ENCODE results near the gene USP3. TPM values are rescaled to one million over a fixed set of nuclear protein-coding genes. Genes with fewer than 3 reads are reported as not detected.

USP3 gene
- total RNA-seq, 1 donor from 2014 or later, result 64.2 TPM

DNA sequence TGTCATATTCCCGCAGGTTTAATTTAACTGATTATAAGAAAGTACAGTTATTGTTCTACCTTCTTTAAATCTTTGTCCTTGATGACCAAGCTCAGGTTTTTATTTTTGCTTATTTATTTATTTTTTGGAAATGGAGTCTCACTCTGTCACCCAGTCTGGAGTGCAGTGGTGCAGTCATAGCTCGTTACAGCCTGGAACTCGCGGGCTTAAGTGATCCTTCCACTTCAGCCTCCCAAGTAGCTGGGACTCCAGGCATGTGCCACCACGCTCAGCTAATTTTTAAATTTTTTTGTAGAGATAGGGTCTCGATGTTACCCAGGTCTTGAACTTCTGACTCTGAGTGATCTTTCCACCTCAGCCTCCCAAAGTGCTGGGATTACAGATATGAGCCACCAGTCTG is 8.9 kb downstream of the USP3 start:
- Histone ChIP-seq H3K36me3 (no peaks in the 10 kb centered on the region), H3K27ac (no peak overlapping the region), H3K4me2 (no peak overlapping the region), H3K4me1 (peaks cover 35% of the 10 kb centered on the region), H3K9ac (no peak overlapping the region), H3K9me3 (ENCODE audit: low read depth) (no peaks in the 10 kb centered on the region), H3F3A (ENCODE audit: low read depth) (no peaks in the 10 kb centered on the region), H4K20me1 (ENCODE audit: low read depth) (peaks cover 98% of the 10 kb centered on the region), H2AFZ (replicated peaks) (no peak overlapping the region), H3K4me3 (no peak overlapping the region), H3K79me2 (ENCODE audit: low read depth) (peaks cover 99% of the 10 kb centered on the region), H3K27me3 (peaks cover 18% of the 10 kb centered on the region)
- Mint-ChIP-seq H3K36me3 (peaks cover 2% of the 10 kb centered on the region), H3K4me3 (no peak overlapping the region), H3K4me1 (peaks cover 55% of the 10 kb centered on the region), H3K9me3 (no peaks in the 10 kb centered on the region), H3K27me3 (ENCODE audit: insufficient read depth, low read depth) (no peaks in the 10 kb centered on the region), H3K27ac (no peak overlapping the region)
- DNase-seq (ENCODE audit: low spot score), result no peak
- TF ChIP-seq EZH2phosphoT487 (IDR thresholded peaks at IDR 0.05) (no peak), EZH2 (IDR thresholded peaks at IDR 0.05) (no peak)
- TF ChIP-seq, protein P1, sequence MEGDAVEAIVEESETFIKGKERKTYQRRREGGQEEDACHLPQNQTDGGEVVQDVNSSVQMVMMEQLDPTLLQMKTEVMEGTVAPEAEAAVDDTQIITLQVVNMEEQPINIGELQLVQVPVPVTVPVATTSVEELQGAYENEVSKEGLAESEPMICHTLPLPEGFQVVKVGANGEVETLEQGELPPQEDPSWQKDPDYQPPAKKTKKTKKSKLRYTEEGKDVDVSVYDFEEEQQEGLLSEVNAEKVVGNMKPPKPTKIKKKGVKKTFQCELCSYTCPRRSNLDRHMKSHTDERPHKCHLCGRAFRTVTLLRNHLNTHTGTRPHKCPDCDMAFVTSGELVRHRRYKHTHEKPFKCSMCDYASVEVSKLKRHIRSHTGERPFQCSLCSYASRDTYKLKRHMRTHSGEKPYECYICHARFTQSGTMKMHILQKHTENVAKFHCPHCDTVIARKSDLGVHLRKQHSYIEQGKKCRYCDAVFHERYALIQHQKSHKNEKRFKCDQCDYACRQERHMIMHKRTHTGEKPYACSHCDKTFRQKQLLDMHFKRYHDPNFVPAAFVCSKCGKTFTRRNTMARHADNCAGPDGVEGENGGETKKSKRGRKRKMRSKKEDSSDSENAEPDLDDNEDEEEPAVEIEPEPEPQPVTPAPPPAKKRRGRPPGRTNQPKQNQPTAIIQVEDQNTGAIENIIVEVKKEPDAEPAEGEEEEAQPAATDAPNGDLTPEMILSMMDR (IDR thresholded peaks at IDR 0.05), result no peak

DNA sequence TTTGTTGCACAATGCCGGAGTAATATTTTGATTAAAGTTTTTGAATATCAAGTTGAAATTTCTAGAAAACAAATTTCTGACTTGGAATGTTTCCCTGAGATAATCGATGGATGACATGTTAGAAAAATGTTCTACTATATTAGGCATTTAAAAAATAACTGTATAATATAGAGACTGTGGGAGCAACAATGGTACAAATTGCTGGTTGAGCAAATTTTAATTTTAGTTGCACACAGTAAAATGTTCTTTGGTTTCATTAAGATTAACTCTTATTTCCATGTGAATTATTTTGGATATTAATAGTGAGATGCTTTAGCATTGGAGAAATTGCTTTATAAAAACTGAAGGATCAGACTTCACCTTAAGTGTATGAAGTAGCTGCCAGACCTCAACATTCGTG is 9.3 kb downstream of the USP3 start:
- no peak overlapping the region for H3K27ac Mint-ChIP-seq
- Histone ChIP-seq H3K4me2 (no peak overlapping the region), H3K9me3 (ENCODE audit: low read depth) (no peaks in the 10 kb centered on the region), H3K36me3 (no peaks in the 10 kb centered on the region), H3F3A (ENCODE audit: low read depth) (no peaks in the 10 kb centered on the region), H3K27ac (no peak overlapping the region), H3K9ac (no peak overlapping the region), H4K20me1 (ENCODE audit: low read depth) (peaks cover 98% of the 10 kb centered on the region), H3K4me1 (peaks cover 35% of the 10 kb centered on the region), H2AFZ (replicated peaks) (no peak overlapping the region), H3K27me3 (peaks cover 13% of the 10 kb centered on the region), H3K79me2 (ENCODE audit: low read depth) (peaks cover 98% of the 10 kb centered on the region), H3K4me3 (no peak overlapping the region)
- peaks cover 5% of the 10 kb centered on the region for H3K36me3 Mint-ChIP-seq
- peaks cover 51% of the 10 kb centered on the region for H3K4me1 Mint-ChIP-seq
- no peaks in the 10 kb centered on the region for H3K9me3 Mint-ChIP-seq
- H3K4me3 Mint-ChIP-seq, result no peak overlapping the region
- H3K27me3 Mint-ChIP-seq (ENCODE audit: insufficient read depth, low read depth), result peaks cover 2% of the 10 kb centered on the region
- no peak for DNase-seq (ENCODE audit: low spot score)
- TF ChIP-seq EZH2 (IDR thresholded peaks at IDR 0.05) (no peak), EZH2phosphoT487 (IDR thresholded peaks at IDR 0.05) (no peak)
- TF ChIP-seq, protein P1 (IDR thresholded peaks at IDR 0.05), result no peak

DNA sequence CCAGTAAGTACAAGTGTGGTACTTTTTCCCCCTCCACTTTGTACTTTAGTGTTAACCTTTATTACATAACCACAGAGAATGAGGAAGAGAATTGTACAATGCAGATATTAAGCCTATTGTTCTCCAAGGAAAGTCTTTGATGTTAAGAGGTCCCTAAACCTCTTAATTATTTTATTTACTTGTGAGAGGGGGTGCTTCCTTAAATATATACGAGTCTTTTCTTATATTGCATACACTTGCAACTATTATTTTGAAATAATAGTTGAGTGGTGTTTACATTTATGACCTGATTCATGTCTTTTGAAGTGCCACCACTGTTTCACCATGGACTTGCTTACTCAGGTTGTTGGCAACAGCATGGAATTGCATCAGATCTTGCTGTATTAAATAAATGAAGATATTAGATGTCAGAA is 10.1 kb downstream of the USP3 start:
- H3K4me3 Mint-ChIP-seq, result no peak overlapping the region

More for the DNA sequence above, 10.1 kb downstream of the USP3 start:
- no peak overlapping the region for H3K4me3 ChIP-seq
- peaks cover 5% of the 10 kb centered on the region for H3K27me3 ChIP-seq
- H3K9me3 ChIP-seq (ENCODE audit: low read depth), result no peaks in the 10 kb centered on the region
- H3K9ac ChIP-seq, result no peak overlapping the region
- Mint-ChIP-seq H3K27ac (no peak overlapping the region), H3K36me3 (peaks cover 8% of the 10 kb centered on the region), H3K9me3 (no peaks in the 10 kb centered on the region), H3K4me1 (peaks cover 43% of the 10 kb centered on the region), H3K27me3 (ENCODE audit: insufficient read depth, low read depth) (peaks cover 2% of the 10 kb centered on the region)
- H3K79me2 ChIP-seq (ENCODE audit: low read depth), result peaks cover 96% of the 10 kb centered on the region
- no peak overlapping the region for H3K4me2 ChIP-seq
- H3K27ac ChIP-seq, result no peak overlapping the region
- H3K4me1 ChIP-seq, result peaks cover 35% of the 10 kb centered on the region
- H3F3A ChIP-seq (ENCODE audit: low read depth), result peaks cover 5% of the 10 kb centered on the region
- no peak for DNase-seq (ENCODE audit: low spot score)
- TF ChIP-seq EZH2 (IDR thresholded peaks at IDR 0.05) (no peak), EZH2phosphoT487 (IDR thresholded peaks at IDR 0.05) (no peak)
- TF ChIP-seq, protein P1 (IDR thresholded peaks at IDR 0.05), result no peak
- H4K20me1 ChIP-seq (ENCODE audit: low read depth), result peaks cover 98% of the 10 kb centered on the region
- H2AFZ ChIP-seq (replicated peaks), result no peak overlapping the region
- no peaks in the 10 kb centered on the region for H3K36me3 ChIP-seq
